HG02943 (cell line): ENCODE data around the gene UTP15.

Experiments
- ATAC-seq: cut with Tn5 transposase; IDR thresholded peaks from one replicate; pipeline ENCODE4 v1.9.1; 2021; ENCODE audit warnings: mild to moderate bottlenecking, low read depth, moderate library complexity; ENCODE audit not compliant: unreplicated experiment

Gene UTP15

GRCh38 chr5:73620334-73620687 lies 54.8 kb downstream of the UTP15 start:
- no peak for ATAC-seq

GRCh38 chr5:73623060-73623459 lies 57.5 kb downstream of the UTP15 start:
- no peak for ATAC-seq

GRCh38 chr5:73623901-73624404 lies 58.4 kb downstream of the UTP15 start:
- ATAC-seq, result no peak

GRCh38 chr5:73624888-73625287 lies 59.3 kb downstream of the UTP15 start:
- ATAC-seq, result no peak

- no peak for ATAC-seq
Observed at GRCh38 chr5:73625372-73625943, 59.9 kb downstream of the UTP15 start.

- no peak for ATAC-seq
Observed at GRCh38 chr5:73625944-73626811, 60.6 kb downstream of the UTP15 start, which contains the start of gene ARHGEF28. Gene ARHGEF28 (plus strand): TSS chr5:73626196. CDS start chr5:73684852, 58,656 bp downstream.

GRCh38 chr5:73626814-73627313 lies 61.3 kb downstream of the UTP15 start:
- ATAC-seq, result no peak

GRCh38 chr5:73629456-73629855 lies 63.9 kb downstream of the UTP15 start:
- no peak for ATAC-seq

- no peak for ATAC-seq
Observed at GRCh38 chr5:73630765-73631164, 65.2 kb downstream of the UTP15 start.

- ATAC-seq, result no peak
Observed at GRCh38 chr5:73631500-73631899, 66.0 kb downstream of the UTP15 start.
